PC-9 (cell line): ENCODE measurements around the gene CBY2.

Experiments used
- EZH2 ChIP-seq: fragments of 200-600 bp; sonication (generic); IDR thresholded peaks from 2 replicates; pipeline ENCODE4 v1.8.0; 2017; ENCODE audit warnings: antibody characterized with exemption, low read depth
- TF ChIP-seq, protein P1 (sequence below): fragments of 200-600 bp; sonication (generic); conservative IDR thresholded peaks from 2 replicates; pipeline ENCODE4 v1.6.1; 2017; ENCODE audit warnings: mixed run types, antibody characterized with exemption, mild to moderate bottlenecking, moderate library complexity

DNA sequence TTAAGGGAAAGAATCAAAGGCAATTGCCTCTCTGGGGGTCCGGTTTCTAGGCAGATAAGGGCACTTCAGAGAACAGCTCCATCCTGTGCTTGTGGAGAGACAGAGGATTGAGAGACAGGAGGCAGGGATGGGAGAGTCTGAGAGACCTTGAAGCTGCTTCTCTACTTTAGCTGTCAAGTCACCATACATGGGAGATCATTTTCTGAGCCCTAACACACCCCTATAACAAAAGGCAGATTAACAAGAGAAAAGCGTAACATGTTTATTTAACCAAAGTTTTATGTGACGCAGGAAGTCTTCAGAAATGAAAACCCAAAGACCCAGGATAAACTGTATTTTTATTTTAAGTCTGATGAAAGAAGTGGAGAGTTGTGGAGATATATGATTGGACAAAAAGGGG, 48.4 kb downstream of the CBY2 start:
- TF ChIP-seq, protein P1, sequence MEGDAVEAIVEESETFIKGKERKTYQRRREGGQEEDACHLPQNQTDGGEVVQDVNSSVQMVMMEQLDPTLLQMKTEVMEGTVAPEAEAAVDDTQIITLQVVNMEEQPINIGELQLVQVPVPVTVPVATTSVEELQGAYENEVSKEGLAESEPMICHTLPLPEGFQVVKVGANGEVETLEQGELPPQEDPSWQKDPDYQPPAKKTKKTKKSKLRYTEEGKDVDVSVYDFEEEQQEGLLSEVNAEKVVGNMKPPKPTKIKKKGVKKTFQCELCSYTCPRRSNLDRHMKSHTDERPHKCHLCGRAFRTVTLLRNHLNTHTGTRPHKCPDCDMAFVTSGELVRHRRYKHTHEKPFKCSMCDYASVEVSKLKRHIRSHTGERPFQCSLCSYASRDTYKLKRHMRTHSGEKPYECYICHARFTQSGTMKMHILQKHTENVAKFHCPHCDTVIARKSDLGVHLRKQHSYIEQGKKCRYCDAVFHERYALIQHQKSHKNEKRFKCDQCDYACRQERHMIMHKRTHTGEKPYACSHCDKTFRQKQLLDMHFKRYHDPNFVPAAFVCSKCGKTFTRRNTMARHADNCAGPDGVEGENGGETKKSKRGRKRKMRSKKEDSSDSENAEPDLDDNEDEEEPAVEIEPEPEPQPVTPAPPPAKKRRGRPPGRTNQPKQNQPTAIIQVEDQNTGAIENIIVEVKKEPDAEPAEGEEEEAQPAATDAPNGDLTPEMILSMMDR = no peak
- TF ChIP-seq EZH2 = no peak
